GM21576 (cell line): Measurements from ENCODE around the gene ZGRF1.
A peak's percentile ranks its signal among the peaks of the same experiment; 100 is the strongest.
"Not testable (repeated sequence)": the region's sequence is repeated elsewhere in the genome, so short reads cannot be mapped to it uniquely, and the experiment has no call there.

ENCODE experiments used
- ATAC-seq: cut with Tn5 transposase; IDR thresholded peaks from one replicate; pipeline ENCODE4 v1.9.1; 2021; ENCODE audit warnings: mild to moderate bottlenecking, moderate library complexity; ENCODE audit not compliant: unreplicated experiment

The ZGRF1 gene, protein sequence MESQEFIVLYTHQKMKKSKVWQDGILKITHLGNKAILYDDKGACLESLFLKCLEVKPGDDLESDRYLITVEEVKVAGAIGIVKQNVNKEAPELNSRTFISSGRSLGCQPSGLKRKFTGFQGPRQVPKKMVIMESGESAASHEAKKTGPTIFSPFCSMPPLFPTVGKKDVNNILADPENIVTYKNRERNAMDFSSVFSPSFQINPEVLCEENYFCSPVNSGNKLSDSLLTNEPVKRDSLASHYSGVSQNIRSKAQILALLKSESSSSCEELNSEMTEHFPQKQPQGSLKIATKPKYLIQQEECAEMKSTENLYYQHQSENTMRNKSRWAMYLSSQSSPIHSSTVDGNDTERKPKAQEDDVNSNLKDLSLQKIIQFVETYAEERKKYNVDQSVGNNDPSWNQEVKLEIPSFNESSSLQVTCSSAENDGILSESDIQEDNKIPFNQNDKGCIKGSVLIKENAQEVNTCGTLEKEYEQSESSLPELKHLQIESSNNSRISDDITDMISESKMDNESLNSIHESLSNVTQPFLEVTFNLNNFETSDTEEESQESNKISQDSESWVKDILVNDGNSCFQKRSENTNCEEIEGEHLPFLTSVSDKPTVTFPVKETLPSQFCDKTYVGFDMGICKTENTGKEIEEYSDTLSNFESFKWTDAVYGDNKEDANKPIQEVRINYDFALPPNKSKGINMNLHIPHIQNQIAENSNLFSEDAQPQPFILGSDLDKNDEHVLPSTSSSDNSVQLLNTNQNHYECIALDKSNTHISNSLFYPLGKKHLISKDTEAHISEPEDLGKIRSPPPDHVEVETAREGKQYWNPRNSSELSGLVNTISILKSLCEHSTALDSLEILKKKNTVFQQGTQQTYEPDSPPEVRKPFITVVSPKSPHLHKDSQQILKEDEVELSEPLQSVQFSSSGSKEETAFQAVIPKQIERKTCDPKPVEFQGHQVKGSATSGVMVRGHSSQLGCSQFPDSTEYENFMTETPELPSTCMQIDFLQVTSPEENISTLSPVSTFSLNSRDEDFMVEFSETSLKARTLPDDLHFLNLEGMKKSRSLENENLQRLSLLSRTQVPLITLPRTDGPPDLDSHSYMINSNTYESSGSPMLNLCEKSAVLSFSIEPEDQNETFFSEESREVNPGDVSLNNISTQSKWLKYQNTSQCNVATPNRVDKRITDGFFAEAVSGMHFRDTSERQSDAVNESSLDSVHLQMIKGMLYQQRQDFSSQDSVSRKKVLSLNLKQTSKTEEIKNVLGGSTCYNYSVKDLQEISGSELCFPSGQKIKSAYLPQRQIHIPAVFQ (N-terminal part only)

GRCh38 chr4:112636688-112637551 is at the start of gene ZGRF1, which contains the start of gene LARP7:
TSS of gene ZGRF1 (minus strand) at chr4:112636909. CDS start at chr4:112633176, 3,733 bp downstream.
TSS of gene LARP7 (plus strand) at chr4:112637143. CDS start at chr4:112644670, 7,527 bp downstream.
- peak; percentile 89 for ATAC-seq

GRCh38 chr4:112680996-112681395 is 44.3 kb upstream of the ZGRF1 start:
- no peak for ATAC-seq

GRCh38 chr4:112677519-112678091 is 40.9 kb upstream of the ZGRF1 start:
- no peak for ATAC-seq

GRCh38 chr4:112674376-112674775 is 37.7 kb upstream of the ZGRF1 start:
- no peak for ATAC-seq

GRCh38 chr4:112673686-112674085 is 37.0 kb upstream of the ZGRF1 start:
- no peak for ATAC-seq

DNA sequence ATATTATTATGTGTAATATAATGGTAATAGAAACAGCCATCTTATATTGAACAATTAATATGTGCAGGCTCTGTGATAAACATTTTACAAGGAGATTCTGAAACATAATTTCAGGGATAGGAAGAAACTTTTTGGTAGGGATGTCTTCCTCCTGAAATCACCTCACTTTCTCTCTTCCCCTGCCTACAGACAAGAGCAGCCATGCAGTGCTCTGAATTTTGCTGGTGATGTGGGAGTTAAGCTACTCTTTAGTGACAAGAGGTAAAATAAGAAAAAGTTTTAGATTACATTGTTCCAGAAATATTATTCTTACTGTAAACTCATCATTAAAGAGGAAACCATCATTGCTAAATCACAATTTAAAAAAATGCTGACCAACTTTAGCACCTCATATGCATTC is 36.4 kb upstream of the ZGRF1 start:
- no peak for ATAC-seq

- no peak for ATAC-seq
These were observed 31.4 kb upstream of the ZGRF1 start for GRCh38 chr4:112668131-112668530.

DNA sequence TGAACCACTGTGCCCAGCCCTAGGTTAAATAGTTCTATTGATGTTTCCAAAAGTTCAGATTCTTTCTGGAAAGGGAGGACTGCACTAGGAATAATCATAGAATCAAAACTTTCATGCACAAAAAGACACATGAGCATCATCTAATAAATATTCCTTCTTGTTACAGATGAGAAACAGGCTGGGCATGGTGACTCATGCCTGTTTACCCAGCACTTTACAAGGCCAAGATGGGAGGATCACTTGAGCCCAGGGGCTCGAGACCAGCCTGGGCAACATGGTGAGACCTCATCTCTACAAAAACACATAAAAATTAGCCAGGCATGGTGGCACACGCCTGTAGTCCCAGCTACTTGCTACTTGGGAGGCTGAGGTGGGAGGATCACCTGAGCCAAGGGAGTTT is 27.9 kb upstream of the ZGRF1 start:
- ATAC-seq: no peak

DNA sequence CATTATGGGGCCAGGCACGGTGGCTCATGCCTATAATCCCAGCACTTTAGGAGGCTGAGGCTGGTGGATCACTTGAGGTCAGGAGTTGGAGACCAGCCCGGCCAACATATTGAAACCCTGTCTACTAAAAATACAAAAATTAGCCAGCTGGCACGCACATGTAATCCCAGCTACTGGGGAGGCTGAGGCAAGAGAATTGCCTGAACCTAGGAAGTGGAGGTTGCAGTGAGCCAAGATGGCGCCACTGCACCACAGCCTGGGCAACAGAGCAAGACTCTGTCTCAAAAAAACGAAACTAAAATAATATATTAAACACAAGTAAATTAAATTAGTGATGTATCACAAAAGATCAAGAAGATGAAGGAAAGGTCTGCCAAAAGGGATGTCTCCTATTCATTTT is 19.4 kb upstream of the ZGRF1 start:
- not testable (repeated sequence) for ATAC-seq

DNA sequence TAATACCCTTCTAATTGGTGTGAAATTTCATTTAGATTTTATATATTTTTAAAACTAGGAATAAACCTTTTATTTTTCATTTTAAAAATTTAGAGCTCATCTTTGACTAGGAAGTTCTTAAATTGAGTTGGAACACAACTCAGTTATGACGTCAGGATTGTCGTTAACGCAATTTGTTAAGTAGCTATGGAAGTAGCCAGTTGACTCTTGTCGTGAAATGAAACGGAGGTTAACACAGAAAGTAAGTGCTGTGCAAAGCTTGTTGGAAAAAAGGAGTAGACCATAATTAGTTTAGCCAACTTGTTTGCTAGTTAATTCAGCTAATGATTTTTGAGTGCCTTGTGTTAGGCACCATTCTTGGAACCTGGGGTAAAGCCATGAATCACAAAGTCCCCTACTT is 18.6 kb upstream of the ZGRF1 start:
- no peak for ATAC-seq

DNA sequence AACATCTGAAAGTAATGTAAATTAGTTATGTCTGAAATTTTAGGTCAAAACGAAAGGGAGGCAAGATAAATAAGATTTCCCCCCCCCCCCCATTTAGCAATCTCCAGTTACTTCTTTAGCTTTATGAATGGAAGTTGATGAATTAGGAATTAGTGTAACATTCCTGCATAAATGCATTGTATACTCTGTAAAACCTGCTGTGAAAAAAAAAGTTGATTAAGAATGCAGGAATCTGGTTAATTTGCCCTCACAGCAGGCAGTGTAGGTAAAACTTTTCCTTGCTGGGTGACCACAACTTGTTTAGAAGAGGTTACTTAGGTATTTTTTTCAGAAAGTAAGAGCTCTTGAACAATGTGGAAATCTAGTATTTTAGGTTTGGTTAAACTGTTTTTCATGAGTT is 15.5 kb upstream of the ZGRF1 start:
- ATAC-seq: no peak

DNA sequence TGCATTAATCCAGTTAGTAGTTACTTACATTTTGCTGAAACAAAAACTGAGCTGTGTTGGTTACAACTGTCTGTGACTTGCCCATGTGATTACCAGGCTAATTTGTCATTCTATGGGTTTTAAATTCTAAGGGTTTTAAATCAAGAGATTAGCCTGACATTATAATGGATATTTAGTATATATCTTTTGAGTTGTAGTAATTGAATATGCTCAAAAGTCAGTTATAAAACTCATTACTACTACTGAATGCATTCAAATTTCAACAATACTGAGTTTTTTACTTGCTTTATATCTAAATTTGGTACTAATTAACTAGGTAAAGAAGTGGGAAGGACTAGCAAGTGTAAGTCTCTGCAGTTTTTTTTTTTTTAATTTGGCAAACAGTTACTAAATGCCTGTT is 14.9 kb upstream of the ZGRF1 start:
- no peak for ATAC-seq

GRCh38 chr4:112650332-112650731 is 13.6 kb upstream of the ZGRF1 start:
- ATAC-seq: no peak

DNA sequence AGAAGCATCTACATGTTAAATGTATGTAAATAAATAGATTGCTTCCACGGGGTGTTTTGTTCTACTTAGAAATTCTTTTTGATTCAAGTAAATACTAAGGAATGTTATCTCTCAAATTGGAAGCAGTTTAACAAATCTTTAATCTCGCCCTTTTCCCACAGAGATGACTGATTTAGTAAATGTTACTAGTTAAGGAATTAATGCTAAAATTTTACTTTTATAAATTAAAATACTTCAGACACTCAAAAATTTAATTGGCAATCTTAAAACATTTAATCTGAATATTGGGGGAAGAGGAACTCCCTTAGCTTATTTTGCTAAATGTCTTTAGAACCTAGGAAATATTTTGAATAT is 12.3 kb upstream of the ZGRF1 start:
- no peak for ATAC-seq

DNA sequence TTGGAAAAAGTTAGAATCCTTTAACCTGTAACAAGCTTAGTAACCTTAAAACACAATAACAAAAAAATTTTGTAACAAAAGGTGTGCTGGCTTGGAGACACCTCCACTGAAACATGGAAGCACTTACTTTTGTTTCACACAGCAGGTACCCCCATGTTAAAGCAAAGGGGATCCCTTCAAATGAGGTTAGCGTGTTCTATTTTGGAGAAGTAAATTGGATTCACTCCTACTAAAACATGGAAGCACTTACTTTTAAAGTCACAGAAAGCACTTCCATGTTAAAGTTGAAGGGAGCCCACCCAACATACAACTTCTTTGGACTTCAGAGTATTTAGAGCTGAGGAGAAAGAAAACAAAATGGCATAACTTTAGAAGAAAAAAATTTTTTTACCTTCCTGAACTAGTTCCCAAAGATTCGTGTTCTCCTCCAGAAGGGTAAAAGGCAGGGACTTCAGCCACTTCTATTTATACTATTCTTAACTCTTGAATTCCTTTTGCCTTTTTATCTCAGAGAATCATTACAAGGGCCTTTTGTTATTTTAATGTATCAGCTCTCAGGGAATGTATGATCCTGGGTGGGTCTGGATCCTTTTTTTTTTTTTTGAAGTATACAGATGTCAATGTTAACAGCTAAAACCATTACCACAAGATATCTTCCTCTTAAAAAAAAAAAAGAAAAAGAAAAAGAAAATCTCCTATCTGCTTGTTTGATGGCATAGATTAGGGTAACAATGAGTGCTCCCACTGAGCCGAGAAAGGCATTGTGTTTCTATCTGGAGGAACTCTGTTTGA is 11.8 kb upstream of the ZGRF1 start:
- ATAC-seq: no peak

DNA sequence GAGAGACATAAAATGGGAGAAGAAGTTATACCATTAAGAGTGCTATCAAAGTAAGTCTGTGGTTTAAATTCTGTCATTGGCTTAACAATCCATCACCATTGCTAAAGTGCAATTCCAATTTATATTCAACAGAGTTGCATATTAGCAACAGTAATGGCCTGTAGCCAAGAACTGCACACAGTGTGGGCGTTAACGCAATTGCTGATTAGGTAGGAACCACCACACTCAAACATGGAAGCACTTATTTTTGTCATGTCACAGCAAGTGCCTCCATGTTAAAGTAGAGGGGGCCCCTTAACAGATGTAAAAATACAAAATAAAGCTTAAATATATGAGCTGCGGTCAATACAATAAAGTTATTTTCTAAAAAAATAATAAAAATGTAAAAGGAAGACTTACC is 11.1 kb upstream of the ZGRF1 start:
- no peak for ATAC-seq

GRCh38 chr4:112646632-112647537 is 10.2 kb upstream of the ZGRF1 start:
- no peak for ATAC-seq
